Measurements from ENCODE around the gene PTP4A1.

PTP4A1 gene

GRCh38 chr6:63533952-63534351 lies 38.3 kb upstream of the PTP4A1 start:
- ATAC-seq, result no peak

GRCh38 chr6:63537201-63537958 lies 34.9 kb upstream of the PTP4A1 start:
- no peak for ATAC-seq
- TF ChIP-seq ZNF8 (CRISPR knock-in tag; IDR thresholded peaks at IDR 0.05), result no peak
- TF ChIP-seq ARNTL (CRISPR knock-in tag; IDR thresholded peaks at IDR 0.05; ENCODE audit: borderline replicate concordance, low read depth), result no peak
- no peak for TF ChIP-seq GLIS3 (CRISPR knock-in tag; IDR thresholded peaks at IDR 0.05)
- no peak for TF ChIP-seq SNAI2 (CRISPR knock-in tag; IDR thresholded peaks at IDR 0.05)
- no peak for TF ChIP-seq POU6F1 (CRISPR knock-in tag; IDR thresholded peaks at IDR 0.05; ENCODE audit: borderline replicate concordance, low read depth)
- no peak for TF ChIP-seq PPARA (CRISPR knock-in tag; IDR thresholded peaks at IDR 0.05; ENCODE audit: borderline replicate concordance)
- TF ChIP-seq ZFP3 (CRISPR knock-in tag; IDR thresholded peaks at IDR 0.05), result no peak
- no peak for TF ChIP-seq RARB (CRISPR knock-in tag; IDR thresholded peaks at IDR 0.05)
- TF ChIP-seq CREB5 (CRISPR knock-in tag; IDR thresholded peaks at IDR 0.05; ENCODE audit: low read depth), result no peak
- no peak for TF ChIP-seq ZNF70 (CRISPR knock-in tag; IDR thresholded peaks at IDR 0.05)
- TF ChIP-seq ZNF565 (CRISPR knock-in tag; conservative IDR thresholded peaks at IDR 0.05; ENCODE audit: low read depth), result no peak
- TF ChIP-seq ISL1 (CRISPR knock-in tag; IDR thresholded peaks at IDR 0.05), result no peak
- TF ChIP-seq BACH2 (CRISPR knock-in tag; IDR thresholded peaks at IDR 0.05; ENCODE audit: borderline replicate concordance), result no peak

More at GRCh38 chr6:63533952-63534351, 38.3 kb upstream of the PTP4A1 start:
- no peak for TF ChIP-seq ZFP30 (CRISPR knock-in tag; IDR thresholded peaks at IDR 0.05)
- no peak for TF ChIP-seq TCF4 (CRISPR knock-in tag; IDR thresholded peaks at IDR 0.05; ENCODE audit: borderline replicate concordance)
- TF ChIP-seq CSRNP3 (CRISPR knock-in tag; IDR thresholded peaks at IDR 0.05), result no peak
- no peak for TF ChIP-seq CSDC2 (CRISPR knock-in tag; IDR thresholded peaks at IDR 0.05)
- no peak for TF ChIP-seq PPARA (CRISPR knock-in tag; IDR thresholded peaks at IDR 0.05; ENCODE audit: borderline replicate concordance)
- no peak for TF ChIP-seq RARB (CRISPR knock-in tag; IDR thresholded peaks at IDR 0.05)
- TF ChIP-seq PATZ1 (CRISPR knock-in tag; IDR thresholded peaks at IDR 0.05; ENCODE audit: borderline replicate concordance), result no peak
- no peak for TF ChIP-seq TOX (CRISPR knock-in tag; IDR thresholded peaks at IDR 0.05; ENCODE audit: borderline replicate concordance)
- no peak for TF ChIP-seq TSHZ2 (CRISPR knock-in tag; IDR thresholded peaks at IDR 0.05)
- TF ChIP-seq POU6F1 (CRISPR knock-in tag; IDR thresholded peaks at IDR 0.05; ENCODE audit: borderline replicate concordance, low read depth), result no peak
- TF ChIP-seq ARNTL (CRISPR knock-in tag; IDR thresholded peaks at IDR 0.05; ENCODE audit: borderline replicate concordance, low read depth), result no peak

All from SK-N-SH treated with all-trans-retinoic acid at 6 μM for 48 hours (cell line).